ENCODE results near the gene AACS. TPM values are rescaled to one million over a fixed set of nuclear protein-coding genes. Genes with fewer than 3 reads are reported as not detected.
"Not testable (repeated sequence)": the region's sequence is repeated elsewhere in the genome, so short reads cannot be mapped to it uniquely, and the experiment has no call there.

Gene AACS
- total RNA-seq, 6 experiments from 2014 or later: 3.2 to 11.3 (median 4.8) TPM

DNA sequence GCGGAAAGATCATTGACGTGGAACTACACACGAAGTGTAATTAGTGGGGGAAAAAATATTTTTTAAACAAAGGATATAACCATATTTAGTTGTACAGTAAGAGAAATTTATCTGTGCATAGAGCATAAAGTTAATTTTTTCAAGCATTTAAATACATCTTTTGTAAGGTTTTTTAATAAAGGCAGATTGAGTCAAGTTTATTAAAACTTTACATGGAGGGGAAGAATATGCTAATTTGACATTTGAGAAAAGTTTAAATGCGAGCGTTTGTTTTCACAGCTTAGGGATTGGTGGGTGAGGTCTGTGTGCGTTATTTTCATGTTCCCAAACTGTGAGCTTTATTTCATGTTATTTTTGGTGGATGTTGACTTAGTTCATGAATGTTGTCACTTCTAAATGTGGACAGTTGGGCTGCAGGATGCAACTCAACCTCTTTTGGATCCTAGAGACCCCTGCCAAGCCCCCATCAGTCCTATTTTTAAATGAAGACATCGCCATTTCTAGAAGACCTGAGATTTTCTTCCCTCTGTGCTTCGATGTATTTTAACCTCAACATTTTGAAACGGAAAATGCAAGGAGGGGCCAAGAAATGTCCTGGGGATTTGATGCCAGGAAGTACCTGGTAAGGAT is 39.5 kb upstream of the AACS start:
- ATAC-seq: no peak
- TF ChIP-seq, protein P1, sequence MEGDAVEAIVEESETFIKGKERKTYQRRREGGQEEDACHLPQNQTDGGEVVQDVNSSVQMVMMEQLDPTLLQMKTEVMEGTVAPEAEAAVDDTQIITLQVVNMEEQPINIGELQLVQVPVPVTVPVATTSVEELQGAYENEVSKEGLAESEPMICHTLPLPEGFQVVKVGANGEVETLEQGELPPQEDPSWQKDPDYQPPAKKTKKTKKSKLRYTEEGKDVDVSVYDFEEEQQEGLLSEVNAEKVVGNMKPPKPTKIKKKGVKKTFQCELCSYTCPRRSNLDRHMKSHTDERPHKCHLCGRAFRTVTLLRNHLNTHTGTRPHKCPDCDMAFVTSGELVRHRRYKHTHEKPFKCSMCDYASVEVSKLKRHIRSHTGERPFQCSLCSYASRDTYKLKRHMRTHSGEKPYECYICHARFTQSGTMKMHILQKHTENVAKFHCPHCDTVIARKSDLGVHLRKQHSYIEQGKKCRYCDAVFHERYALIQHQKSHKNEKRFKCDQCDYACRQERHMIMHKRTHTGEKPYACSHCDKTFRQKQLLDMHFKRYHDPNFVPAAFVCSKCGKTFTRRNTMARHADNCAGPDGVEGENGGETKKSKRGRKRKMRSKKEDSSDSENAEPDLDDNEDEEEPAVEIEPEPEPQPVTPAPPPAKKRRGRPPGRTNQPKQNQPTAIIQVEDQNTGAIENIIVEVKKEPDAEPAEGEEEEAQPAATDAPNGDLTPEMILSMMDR (IDR thresholded peaks at IDR 0.05): no peak
- TF ChIP-seq POLR2A (IDR thresholded peaks at IDR 0.05): no peak
- Histone ChIP-seq H3K4me3 (no peak overlapping the region), H3K9me3 (no peaks in the 10 kb centered on the region), H3K4me1 (no peaks in the 10 kb centered on the region), H3K27ac (no peak overlapping the region), H3K36me3 (no peaks in the 10 kb centered on the region), H3K27me3 (no peaks in the 10 kb centered on the region)
- DNase-seq: no peak
- WGBS (ENCODE audit: insufficient coverage, low coverage, low lambda C conversion rate, missing lambda C conversion rate): 84% methylated on average over 9 of the region's 9 CpGs
- intact Hi-C loops (cut with DNase I): no loop called here

DNA sequence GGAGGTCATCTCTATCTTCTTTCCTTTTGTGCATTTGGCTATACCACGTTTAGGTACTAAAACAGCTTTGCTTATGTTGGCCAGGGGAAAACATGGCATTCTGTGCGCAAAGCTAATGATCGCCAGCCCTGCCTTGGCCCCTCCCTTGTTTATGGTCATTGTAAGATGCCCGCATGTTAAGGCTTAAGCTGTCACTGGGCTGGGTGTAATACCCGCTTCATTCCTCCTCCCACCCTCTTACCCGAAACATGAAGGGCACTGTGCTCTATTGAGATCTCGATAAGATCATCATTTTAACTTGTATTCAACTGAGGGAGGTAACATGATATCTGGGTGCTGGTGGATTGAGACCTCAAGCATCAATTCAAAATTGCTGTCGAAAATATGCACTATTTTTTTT is 37.1 kb upstream of the AACS start:
- TF ChIP-seq, protein P1 (IDR thresholded peaks at IDR 0.05): no peak
- TF ChIP-seq POLR2A (IDR thresholded peaks at IDR 0.05): no peak
- ATAC-seq: no peak
- H3K36me3 ChIP-seq: no peaks in the 10 kb centered on the region
- no peak overlapping the region for H3K27ac ChIP-seq
- DNase-seq: no peak
- H3K4me1 ChIP-seq: no peaks in the 10 kb centered on the region
- H3K9me3 ChIP-seq: no peaks in the 10 kb centered on the region
- intact Hi-C loops (cut with DNase I): no loop called here
- H3K27me3 ChIP-seq: no peaks in the 10 kb centered on the region
- no peak overlapping the region for H3K4me3 ChIP-seq
- 97% methylated on average over 8 of the region's 8 CpGs for WGBS (ENCODE audit: insufficient coverage, low coverage, low lambda C conversion rate, missing lambda C conversion rate)

GRCh38 chr12:125029761-125030358 is 35.4 kb upstream of the AACS start:
- Histone ChIP-seq H3K4me3 (no peak overlapping the region), H3K36me3 (no peaks in the 10 kb centered on the region), H3K4me1 (no peaks in the 10 kb centered on the region), H3K9me3 (no peaks in the 10 kb centered on the region), H3K27ac (no peak overlapping the region), H3K27me3 (no peaks in the 10 kb centered on the region)
- TF ChIP-seq, protein P1 (IDR thresholded peaks at IDR 0.05): no peak
- no peak for TF ChIP-seq POLR2A (IDR thresholded peaks at IDR 0.05)
- DNase-seq (no peak), ATAC-seq (no peak)
- 86% methylated on average over 5 of the region's 7 CpGs for WGBS (ENCODE audit: insufficient coverage, low coverage, low lambda C conversion rate, missing lambda C conversion rate)
- intact Hi-C loops (cut with DNase I): no loop called here

- 86% methylated on average over 9 of the region's 9 CpGs for WGBS (ENCODE audit: insufficient coverage, low coverage, low lambda C conversion rate, missing lambda C conversion rate)
Observed at GRCh38 chr12:125031471-125031870, 33.8 kb upstream of the AACS start.

DNA sequence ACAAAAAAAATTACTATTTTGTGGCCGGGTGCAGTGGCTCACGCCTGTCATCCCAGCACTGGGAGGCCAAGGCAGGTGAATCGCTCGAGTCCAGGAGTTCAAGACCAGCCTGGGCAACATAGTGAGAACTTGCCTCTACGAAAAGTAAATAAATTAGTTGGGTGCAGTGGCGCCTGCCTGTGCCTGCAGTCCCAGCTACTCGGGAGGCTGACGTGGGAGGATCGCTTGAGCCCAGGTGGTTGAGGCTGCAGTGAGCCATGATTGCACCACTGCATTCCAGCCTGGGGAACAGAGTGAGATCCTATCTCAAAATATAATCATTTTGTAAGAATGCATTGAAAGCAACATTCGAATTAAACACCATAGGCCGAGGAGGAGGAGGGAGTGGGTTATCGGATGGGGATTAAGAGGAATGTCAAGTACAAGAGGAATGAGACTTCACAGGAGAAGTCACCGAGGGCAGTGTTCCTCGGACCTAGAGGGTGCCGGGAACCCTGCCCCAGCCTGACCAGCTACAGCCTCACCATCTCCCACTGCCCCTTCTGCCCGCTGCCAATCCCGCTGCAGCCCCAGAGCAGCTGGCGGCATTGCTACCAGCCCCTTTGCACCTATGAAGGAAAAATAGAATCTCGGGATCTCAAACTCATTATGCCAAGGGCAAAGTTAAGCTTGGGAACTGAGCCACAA is 32.6 kb upstream of the AACS start:
- DNase-seq (no peak), ATAC-seq (no peak)
- 93% methylated on average over 15 of the region's 19 CpGs for whole genome bisulfite sequencing (ENCODE audit: insufficient coverage, low coverage, low lambda C conversion rate, missing lambda C conversion rate)
- intact Hi-C loops (cut with DNase I): no loop called here
- Histone ChIP-seq H3K4me1 (no peaks in the 10 kb centered on the region), H3K9me3 (no peaks in the 10 kb centered on the region), H3K36me3 (no peaks in the 10 kb centered on the region), H3K27me3 (no peaks in the 10 kb centered on the region), H3K27ac (no peak overlapping the region), H3K4me3 (no peak overlapping the region)
- no peak for TF ChIP-seq POLR2A (IDR thresholded peaks at IDR 0.05)
- TF ChIP-seq, protein P1 (IDR thresholded peaks at IDR 0.05): no peak

More at GRCh38 chr12:125031471-125031870, 33.8 kb upstream of the AACS start:
- H3K27ac ChIP-seq; DNase-seq; H3K4me3 ChIP-seq; H3K9me3 ChIP-seq; ATAC-seq; H3K4me1 ChIP-seq; H3K27me3 ChIP-seq; intact Hi-C loops (cut with DNase I); H3K36me3 ChIP-seq: not testable (repeated sequence)

Data from right lobe of liver (tissue), 6 donors.